ENCODE results near the gene NME3.

The NME3 gene

DNA sequence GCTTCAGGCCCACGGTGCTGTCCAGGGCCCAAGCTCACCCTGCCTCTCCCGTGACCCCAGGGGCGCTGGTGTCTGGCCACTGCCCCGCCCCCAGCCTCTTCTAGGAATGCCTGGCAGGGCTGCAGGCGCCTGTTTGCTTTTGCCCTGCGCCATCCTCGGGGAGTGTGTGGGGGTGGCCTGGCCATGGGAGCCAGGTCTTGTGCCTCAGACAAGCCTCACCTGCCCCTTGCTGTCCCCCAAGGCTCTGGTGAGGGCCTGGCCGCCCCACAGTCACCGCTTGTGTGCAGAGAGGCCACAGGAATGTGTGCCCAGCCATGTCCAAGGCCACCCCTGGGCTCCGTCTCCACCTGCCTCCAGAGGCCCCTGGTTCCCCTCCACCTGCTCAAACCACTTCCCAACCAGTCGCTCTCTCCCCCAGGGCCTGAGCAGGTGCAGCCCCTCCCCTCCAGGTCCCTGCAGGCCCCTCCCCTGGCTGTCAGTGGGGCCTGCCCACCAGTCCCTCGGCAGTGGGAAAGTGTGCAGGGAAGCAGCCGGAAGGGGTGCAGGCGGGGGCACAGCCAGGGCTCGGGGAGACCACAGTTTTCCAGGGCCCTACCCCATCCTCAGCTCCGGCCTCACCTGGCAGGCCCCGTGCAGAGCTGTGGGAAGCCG lies 23.0 kb upstream of the NME3 start:
- no peak for DNase-seq (ENCODE audit: low read depth, low spot score)
- no peak overlapping the region for H3K27ac ChIP-seq

DNA sequence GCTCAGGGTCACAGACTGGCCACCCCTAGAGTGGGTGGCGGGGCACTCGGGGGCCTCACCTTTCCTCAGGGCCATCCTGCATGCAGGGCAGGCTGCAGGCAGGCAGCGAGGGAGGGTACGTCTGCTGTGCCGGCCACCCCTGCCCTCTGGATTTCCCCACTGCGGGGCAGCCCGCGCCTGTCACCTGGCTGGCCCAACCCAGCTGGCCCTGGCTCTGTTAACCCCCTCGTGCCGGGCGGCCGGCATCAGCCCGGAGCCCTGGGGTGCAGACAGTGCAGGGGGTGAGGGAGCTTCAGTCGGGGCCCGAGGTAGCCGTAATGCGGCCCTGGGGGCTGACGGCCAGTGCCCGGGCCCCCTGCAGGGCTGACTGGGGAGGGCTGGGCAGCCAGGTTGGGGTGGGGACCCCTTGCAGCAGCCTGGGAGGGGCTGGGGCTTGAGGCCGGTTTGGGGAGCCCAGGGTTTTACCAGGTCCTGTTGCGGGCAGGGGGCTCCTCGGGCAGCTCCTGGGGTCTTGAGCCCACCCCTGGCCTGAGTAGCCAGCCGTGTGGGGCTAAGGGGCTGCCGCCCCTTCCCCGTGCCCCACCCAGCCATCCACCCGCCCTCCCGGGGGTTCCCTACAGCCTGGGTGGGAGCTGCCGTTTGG lies 22.4 kb upstream of the NME3 start, which contains the start of gene IGFALS:
Gene IGFALS (minus strand): TSS at position 128 of the 643 bp plus-strand sequence. CDS start 53 bp downstream, at position 75.
- no peak within 1 kb of the TSS for H3K27ac ChIP-seq
- DNase-seq (ENCODE audit: low read depth, low spot score) = no peak

DNA sequence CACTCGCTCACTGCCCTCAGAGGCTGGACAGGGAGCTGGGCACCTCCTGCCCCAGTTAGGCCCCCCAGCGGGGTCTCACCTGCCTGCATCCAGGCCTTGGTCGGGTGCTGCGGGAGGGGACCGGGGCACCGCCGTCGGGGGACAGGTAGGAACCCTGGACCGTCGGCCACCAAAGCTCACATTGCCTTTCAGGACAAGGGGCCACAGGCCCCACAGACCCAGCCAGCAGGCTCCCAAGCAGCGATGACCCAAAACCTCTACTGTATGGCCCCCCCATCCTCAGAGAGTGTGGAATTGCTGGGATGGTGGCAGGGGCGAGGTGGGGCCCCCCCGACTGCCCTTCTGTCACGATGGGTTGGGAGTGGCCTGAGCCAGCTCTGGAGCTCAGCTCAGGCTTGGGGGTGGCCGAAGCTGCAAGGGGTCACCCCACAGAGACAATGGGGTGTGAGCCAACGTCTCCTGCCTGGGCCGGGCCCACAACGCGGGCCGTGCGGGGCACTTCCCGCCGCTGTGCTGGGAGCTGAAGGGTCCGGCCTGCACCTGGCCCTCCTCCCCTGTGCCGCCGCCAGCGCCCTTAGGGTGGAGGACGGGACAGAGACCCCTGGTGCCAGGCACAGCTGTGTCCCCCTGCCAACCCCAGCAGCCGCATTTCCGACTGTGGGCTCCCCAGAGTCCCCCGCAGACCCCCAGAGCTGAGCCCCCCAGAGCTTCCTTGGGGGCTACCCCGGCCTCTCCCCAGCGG lies 21.7 kb upstream of the NME3 start:
- H3K27ac ChIP-seq = no peak overlapping the region
- no peak for DNase-seq (ENCODE audit: low read depth, low spot score)

DNA sequence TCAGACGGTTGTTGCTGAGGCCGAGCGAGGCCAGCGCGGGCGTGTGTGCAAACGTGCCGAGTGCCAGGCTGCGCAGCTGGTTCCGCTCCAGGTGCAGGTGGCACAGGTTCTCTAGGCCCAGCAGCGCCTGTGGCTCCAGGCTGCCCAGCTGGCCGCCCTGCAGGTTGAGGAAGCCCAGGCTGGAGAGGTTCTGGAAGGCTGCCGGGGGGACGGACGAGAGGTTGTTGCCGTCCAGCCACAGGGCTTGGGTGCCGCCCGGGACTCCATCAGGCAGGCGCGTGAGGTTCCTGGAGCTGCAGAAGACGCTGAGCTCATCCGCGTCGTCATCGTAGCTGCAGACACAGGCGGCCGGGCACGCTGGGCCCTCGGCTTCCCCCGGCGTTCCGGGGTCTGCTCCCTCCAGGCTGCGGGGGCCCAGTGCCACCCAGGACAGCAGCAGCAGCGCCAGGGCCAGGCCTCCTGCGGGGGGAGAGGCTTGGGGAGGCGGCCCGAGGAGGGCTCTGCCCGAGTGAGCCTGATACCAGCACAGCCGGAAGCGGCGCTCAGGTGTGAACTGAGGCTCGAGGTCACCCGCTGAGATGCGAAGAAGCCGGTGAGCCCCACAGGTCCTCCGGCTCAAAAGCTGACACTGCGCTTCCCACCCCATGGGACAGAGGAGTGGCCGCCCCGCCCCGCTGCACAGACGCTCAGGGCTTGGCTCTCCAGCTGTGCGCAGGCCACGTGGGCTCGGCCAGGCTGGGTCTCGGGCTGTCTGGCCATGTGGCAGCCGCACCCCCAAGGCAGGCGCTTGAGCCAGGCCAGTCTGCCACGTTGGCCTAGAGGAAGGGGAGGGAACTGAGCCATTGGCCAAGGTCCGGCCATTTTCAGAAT lies 20.8 kb upstream of the NME3 start:
- no peak for DNase-seq (ENCODE audit: low read depth, low spot score)
- H3K27ac ChIP-seq = no peak overlapping the region

DNA sequence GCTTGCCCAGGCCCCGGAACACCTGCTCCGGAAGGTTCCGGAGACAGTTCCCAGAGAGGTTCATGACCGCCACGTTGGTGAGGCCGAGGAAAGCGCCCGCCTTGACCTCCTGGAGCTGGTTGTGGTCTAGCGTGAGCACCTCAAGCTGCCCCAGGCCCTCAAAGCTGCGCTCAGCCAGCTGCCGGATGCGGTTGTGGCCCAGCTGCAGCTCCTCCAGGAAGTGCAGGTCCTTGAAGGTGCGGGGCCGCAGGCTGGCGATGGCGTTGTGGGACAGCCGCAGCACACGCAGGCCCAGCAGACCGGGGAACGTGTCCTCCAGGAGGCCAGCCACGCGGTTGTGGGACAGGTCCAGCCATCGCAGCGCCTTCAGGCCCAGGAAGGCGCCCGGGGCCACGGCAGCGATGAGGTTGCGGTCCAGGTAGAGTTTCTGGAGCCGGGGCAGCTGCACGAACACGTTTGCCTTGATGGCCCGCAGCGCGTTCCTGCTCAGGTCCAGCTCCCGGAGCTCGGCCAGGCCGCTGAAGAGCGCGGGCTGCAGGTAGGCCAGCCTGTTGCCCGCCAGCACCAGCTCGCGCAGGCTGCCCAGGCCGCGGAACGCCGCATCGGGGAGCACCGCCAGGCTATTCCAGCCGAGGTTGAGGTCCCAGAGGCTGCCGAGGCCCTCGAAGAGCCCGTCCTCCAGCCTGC lies 20.1 kb upstream of the NME3 start:
- DNase-seq (ENCODE audit: low read depth, low spot score) = no peak

DNA sequence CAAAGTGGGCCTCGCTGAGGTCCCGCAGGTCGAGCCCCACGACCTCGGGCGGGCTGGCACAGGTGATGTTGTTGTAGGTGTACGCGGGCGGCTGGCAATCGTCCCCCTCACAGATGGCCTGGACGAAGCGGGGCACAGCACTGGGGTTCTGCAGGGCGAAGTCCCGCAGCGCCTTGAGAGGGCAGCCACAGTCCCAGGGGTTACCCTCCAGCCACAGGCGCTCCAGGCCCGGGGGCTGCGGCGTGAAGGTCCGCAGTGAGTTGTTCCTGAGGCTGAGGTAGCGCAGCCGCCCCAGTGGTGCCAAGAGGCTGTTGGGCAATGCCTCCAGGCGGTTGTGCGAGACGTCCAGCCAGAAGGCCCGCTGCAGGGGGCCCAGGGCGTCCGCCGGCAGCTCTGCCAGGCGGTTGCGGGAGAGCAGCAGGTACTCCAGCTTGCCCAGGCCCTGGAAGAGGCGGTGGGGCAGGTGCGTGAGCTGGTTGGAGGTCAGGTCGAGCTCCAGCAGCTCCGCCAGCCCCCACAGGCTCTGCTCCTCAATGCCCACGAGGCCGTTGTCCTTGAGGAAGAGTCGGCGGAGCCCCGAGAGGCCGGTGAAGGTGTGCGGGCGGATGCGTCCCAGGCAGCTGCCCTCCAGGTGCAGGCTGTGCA lies 19.4 kb upstream of the NME3 start:
- H3K27ac ChIP-seq = no peak overlapping the region
- no peak for DNase-seq (ENCODE audit: low read depth, low spot score)

More for the DNA sequence above, 20.1 kb upstream of the NME3 start:
- H3K27ac ChIP-seq = no peak overlapping the region

DNA sequence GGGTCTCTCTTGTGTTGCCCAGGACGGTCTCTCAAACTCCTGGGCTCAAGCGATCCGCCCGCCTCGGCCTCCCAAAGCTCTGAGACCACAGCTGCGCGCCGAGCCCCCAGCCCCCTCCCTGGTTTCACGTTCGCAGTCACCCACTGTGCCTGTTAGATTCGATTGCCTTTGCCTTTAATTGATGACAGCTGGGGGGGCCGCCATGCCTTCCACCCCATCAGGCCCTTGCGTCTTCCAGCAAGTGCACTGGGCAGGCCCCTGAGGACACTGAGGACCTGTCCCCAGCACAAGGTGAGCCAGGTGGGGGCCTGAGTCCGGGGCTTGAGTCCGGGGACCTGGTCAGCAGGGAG lies 18.9 kb upstream of the NME3 start:
- H3K27ac ChIP-seq = no peak overlapping the region
- no peak for DNase-seq (ENCODE audit: low read depth, low spot score)

DNA sequence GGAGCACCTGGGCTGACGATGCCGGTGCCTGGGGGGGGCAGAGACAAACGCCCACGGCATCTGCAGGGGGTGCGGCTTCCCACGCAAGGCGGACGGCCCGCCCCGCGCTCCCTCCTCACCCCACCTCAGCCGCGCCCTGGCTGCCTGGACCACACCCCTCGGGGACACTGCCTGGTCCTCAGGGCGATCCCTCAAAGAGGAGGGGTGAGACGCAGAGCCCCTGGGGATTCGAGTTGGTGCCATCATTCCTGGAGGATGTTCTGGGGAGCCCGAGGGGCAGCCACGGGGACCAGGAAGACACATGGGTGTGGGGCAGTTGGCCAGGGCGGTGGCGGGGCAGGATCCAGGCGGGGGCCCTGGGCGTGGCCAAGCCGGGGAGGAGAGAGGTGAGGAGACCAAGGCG lies 18.3 kb upstream of the NME3 start:
- no peak overlapping the region for H3K27ac ChIP-seq
- no peak for DNase-seq (ENCODE audit: low read depth, low spot score)

DNA sequence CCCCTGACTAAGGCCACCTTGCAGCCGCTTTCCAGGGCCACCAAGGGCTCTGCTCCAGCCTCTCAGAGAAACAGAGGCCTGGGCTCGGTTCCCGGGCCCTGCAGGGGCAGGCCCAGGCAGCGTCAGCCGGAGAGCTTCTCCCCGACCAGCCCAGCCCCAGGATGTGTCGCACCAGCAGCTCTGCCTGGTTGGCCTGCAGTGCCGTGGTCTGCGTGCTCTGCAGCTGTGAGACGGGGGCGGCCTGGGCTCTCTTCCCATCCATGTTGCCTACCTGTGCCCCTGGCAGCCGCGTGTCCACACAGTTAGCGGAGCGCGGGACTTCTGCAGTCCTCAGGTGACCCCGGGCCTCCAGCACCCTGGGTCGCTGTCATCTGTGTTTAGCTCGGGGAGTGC lies 17.4 kb upstream of the NME3 start:
- no peak for DNase-seq (ENCODE audit: low read depth, low spot score)
- no peak overlapping the region for H3K27ac ChIP-seq

DNA sequence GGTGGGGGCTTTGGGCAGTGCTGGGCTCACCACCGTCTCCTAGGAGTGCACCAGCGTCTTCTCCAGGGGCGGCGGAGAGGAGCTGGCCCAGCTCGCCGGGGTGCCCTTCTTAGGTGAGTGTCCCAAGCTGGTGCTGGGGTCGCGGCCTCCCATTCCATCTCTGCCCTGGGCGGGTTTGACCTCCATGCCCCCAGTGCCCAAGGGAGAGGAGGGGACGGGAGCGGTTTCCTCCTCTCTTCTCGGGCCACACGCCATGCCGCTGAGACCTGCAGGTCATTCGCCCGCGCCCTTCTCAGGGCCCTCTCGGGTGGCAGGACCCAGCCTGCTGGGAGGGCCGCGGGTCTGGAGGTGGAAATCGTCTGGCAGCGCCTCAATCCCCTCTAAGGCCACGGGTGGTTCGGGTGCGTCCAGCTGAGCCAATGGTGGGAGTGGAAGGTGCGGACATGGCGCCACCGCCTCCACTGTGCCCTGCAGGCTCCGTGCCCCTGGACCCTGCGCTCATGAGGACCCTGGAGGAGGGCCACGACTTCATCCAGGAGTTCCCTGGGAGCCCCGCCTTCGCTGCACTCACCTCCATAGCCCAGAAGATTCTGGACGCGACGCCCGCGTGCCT lies 16.9 kb upstream of the NME3 start:
- DNase-seq (ENCODE audit: low read depth, low spot score) = no peak
- H3K27ac ChIP-seq = no peak overlapping the region

DNA sequence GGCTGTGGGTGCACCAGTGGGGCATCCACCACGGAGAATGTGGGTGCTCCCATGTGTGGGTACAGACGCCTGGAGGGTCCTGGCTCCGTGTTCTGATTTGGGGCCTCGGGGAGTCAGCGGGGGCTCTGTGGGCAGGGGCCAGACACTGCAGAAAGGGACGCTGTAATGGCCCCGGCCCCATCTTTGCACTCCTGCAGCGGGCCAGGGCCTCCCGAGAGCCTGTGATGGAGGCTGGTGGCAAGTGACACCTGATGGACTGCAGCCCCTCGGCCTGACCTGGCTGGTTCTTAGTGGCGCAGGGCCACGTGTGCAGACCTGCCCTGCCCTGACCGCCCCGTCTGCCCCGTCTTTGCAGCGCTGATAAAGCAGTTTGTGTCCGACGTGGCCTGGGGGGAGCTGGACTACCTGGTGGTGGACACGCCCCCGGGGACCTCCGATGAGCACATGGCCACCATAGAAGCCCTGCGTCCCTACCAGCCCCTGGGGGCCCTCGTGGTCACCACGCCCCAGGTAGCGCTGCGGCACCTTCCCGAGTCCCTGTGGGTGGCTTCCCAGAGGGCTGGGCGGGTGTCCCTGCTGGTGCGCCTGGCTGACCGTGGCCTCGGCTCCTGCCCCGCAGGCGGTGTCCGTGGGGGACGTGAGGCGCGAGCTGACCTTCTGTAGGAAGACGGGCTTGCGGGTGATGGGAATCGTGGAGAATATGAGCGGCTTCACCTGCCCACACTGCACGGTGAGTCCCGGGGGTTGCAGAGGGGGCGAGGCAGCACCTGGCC lies 16.2 kb upstream of the NME3 start:
- DNase-seq (ENCODE audit: low read depth, low spot score) = no peak
- H3K27ac ChIP-seq = no peak overlapping the region

DNA sequence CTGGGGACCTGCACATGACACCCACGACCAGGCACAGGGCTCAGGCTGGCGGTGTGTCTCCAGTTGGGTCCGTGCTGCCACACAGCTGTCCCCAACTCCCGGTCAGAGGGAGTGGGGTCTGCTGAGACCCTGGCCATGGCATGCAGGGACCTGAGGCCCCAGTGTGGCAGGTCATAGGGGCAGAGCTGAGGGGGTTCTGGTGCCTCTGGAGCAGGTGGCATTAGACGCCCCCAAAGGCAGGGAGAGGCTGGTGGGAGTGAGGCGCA lies 15.6 kb upstream of the NME3 start:
- DNase-seq (ENCODE audit: low read depth, low spot score) = no peak
- no peak overlapping the region for H3K27ac ChIP-seq

DNA sequence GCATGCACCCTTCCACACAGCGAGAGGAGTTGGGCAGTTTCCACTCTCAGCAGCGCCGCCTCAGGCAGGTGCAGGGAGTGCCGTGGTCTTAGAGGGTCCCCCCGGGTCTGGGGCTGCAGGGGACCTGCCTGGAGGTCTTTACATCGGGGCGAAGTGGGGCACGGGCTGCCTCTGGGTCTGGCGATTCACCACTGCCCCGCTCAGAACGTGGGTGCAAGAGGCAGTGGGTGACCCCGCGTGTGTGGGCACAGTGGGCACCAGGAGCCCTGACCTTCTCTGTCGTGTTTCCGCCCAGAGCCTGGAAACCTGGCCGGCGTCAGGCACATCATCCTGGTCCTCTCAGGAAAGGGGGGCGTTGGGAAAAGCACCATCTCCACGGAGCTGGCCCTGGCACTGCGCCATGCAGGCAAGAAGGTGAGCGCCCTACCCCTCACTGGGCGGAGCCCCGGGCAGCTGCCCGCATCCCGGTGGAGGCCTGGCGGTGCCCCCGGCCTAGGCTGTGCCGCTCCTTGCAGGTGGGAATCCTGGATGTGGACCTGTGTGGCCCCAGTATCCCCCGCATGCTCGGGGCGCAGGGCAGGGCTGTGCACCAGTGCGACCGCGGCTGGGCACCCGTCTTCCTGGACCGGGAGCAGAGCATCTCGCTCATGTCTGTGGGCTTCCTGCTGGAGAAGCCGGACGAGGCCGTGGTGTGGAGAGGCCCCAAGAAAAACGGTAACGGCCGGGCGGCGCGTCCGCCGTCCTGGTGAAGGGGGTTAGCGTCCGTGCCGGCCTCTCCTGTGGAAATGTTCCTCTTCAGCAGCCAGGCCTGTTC lies 15.1 kb upstream of the NME3 start:
- H3K27ac ChIP-seq = no peak overlapping the region
- DNase-seq (ENCODE audit: low read depth, low spot score) = no peak

DNA sequence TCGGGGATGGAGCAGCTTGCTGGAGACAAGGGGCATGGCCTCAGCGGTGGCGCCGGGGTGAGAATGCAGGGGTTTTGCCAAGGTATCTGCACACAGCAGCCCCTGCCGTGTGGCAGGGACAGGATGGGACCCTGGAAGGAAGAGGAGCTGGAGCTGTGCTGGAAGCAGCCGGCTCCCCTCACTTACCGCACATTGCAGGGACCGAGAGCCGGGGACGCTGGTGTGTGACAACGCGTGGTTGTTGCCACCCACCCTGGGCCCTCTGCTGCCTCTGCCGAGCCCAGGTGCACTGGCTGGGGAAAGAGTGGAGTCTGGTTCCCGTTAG lies 14.5 kb upstream of the NME3 start:
- no peak for DNase-seq (ENCODE audit: low read depth, low spot score)
- no peak overlapping the region for H3K27ac ChIP-seq

DNA sequence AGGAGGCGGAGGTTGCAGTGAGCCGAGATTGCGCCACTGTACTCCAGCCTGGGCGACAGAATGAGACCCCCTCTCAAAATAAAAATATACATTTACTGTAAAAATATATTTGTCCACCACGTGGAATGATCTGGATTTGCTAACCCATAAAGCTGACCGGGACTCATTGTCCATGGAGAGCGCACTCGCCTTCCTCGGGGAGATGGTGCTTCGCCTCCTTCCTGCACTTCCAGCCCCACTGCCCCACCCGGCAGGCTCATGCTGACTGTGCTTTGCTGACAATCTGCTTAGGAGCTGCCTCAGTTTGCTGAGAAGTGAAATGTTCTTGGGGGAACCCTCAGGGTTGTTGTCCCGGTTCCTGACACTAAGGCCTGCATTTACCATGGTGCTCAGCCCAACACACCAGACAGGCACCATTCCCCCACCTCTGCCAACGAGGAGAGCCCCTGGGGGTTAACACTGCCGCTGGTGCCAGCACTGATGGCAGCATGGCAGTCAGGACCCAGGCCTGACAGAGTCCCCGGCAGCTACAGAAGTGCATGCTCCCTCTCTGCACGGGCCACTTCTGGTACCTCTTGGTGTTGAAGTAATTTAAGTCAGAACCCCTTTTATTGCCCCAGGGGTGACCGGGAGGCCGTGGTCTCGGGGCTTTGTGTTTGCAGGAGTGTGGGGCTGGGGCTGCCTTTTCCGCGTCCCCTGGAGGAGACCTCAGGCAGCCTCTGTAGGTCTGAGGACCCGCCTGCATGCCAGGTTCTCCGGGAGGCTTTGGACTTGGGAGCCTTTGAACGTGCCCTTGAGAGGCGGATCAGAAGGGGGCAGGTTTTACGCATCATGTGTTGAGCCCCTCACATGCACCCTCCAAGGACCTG lies 13.9 kb upstream of the NME3 start:
- DNase-seq (ENCODE audit: low read depth, low spot score) = no peak
- H3K27ac ChIP-seq = peak overlapping the region; percentile 10

DNA sequence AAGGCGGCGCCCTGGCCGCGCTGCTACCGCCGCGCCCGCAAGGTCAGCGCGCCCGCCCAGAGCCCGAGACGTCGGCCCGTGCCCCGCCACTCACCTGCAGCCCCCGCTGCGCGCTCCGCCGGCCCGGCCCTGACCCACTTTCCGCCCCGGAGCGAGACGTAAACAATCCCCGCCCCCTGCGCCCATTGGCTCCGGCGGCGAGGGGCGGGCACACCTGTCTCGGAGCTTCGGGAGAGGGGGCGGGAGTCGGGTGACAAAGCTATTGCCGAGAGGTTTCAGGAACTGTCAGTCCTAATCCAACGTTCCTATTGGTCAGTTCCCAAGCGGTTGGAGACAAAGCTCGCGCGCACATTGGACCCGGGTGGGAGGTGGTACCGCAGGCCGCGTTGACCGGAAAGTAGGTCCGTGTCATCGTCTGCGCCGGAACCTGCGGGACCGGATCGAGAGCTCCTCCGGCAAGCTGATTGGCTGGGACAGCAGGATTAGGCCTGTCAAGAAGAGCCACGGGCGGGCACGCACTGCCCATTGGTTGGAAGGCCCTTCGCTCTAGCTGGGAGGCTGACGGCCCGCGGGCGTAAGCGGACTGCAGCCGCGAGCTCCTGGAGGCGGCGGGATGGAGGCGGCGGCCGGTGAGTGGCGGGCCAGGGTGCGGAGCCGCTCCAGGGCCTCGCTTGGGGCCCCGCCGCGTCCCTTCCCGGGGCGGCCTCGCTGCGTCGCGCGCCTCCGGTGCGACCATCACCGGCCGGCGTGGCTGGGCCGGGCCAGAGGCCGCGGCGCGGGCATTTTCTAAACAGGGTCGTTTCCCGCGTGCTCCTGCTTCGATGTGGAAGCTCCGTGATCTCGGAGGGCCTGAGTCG lies 11.3 kb upstream of the NME3 start, which contains the start of the genes NUBP2 and SPSB3:
Gene NUBP2 (plus strand): TSS at position 553 of the 857 bp plus-strand sequence. CDS start 61 bp downstream, at position 614.
Gene SPSB3 (minus strand): TSS at position 164 of the 857 bp plus-strand sequence. CDS start 1,088 bp downstream, outside the sequence.
- peak; percentile 100 for DNase-seq (ENCODE audit: low read depth, low spot score)
- H3K27ac ChIP-seq = peak within 1 kb of the TSS; percentile 82
